Mucosa of gallbladder (tissue), 1 donor: ENCODE measurements around the gene RNF138. TPM values are rescaled to one million over a fixed set of nuclear protein-coding genes. Genes with fewer than 3 reads are reported as not detected.
A peak's percentile ranks its signal among the peaks of the same experiment; 100 is the strongest.
"Not testable (repeated sequence)": the region's sequence is repeated elsewhere in the genome, so short reads cannot be mapped to it uniquely, and the experiment has no call there.

ENCODE experiments used
- DNase-seq: peaks from one replicate; pipeline ENCODE4 v3.0.0-alpha.2; 2020; ENCODE audit warnings: low spot score
- total RNA-seq: library from RNA; stranded (reverse); gene quantifications from one replicate; pipeline ENCODE4 v1.2.1, GENCODE V29; 2021
- donor health status: DM: no; HTN: no; CAD: no.

Gene RNF138
- 31.2 TPM for total RNA-seq

GRCh38 chr18:32091724-32092421 is at the start of gene RNF138:
TSS of gene RNF138 (plus strand) at chr18:32091874. CDS start at chr18:32092777, 903 bp downstream.
- DNase-seq: peak; percentile 86

GRCh38 chr18:32042337-32042736 is 49.3 kb upstream of the RNF138 start:
- no peak for DNase-seq

- DNase-seq: peak; percentile 48
These were observed 43.1 kb upstream of the RNF138 start for GRCh38 chr18:32048507-32049091.

GRCh38 chr18:32049393-32050171 is 42.1 kb upstream of the RNF138 start:
- peak; percentile 24 for DNase-seq

GRCh38 chr18:32056613-32057358 is 34.9 kb upstream of the RNF138 start:
- no peak for DNase-seq

- DNase-seq: no peak
These were observed 34.0 kb upstream of the RNF138 start for GRCh38 chr18:32057624-32058165.

GRCh38 chr18:32060026-32060425 is 31.6 kb upstream of the RNF138 start:
- no peak for DNase-seq

- no peak for DNase-seq
These were observed 24.1 kb upstream of the RNF138 start for GRCh38 chr18:32067375-32068167.

GRCh38 chr18:32072321-32072720 is 19.4 kb upstream of the RNF138 start:
- DNase-seq: no peak

- no peak for DNase-seq
These were observed 17.5 kb upstream of the RNF138 start for GRCh38 chr18:32074206-32074605.

GRCh38 chr18:32078845-32079244 is 12.8 kb upstream of the RNF138 start:
- DNase-seq: no peak

GRCh38 chr18:32081881-32082280 is 9.8 kb upstream of the RNF138 start:
- DNase-seq: no peak

GRCh38 chr18:32083781-32084180 is 7.9 kb upstream of the RNF138 start:
- no peak for DNase-seq

- no peak for DNase-seq
These were observed 4.8 kb upstream of the RNF138 start for GRCh38 chr18:32086881-32087280.

- DNase-seq: not testable (repeated sequence)
These were observed 843 bp upstream of the RNF138 start for GRCh38 chr18:32090831-32091230.

GRCh38 chr18:32091325-32091723 is 350 bp upstream of the RNF138 start:
- DNase-seq: no peak

- DNase-seq: peak; percentile 99
These were observed 888 bp downstream of the RNF138 start for GRCh38 chr18:32092422-32093101.

- peak; percentile 34 for DNase-seq
These were observed 1.4 kb downstream of the RNF138 start for GRCh38 chr18:32093102-32093511.

GRCh38 chr18:32093523-32093922 is 1.8 kb downstream of the RNF138 start:
- no peak for DNase-seq

- no peak for DNase-seq
These were observed 3.7 kb downstream of the RNF138 start for GRCh38 chr18:32095192-32095899.
